LHCN-M2 (cell line): Measurements from ENCODE around the gene FAM193B. TPM values are rescaled to one million over a fixed set of nuclear protein-coding genes. Genes with fewer than 3 reads are reported as not detected.
"Not testable (repeated sequence)": the region's sequence is repeated elsewhere in the genome, so short reads cannot be mapped to it uniquely, and the experiment has no call there.

Source experiments
- DNase-seq: peaks from one replicate; pipeline ENCODE4 v3.0.0-alpha.2; 2012; ENCODE audit warnings: low read depth
- total RNA-seq: library from RNA; depleted of rRNA; stranded (reverse); fragments of >200 nt; gene quantifications from 2 replicates; pipeline ENCODE4 v1.2.3, GENCODE V29; 2014

The FAM193B gene
- total RNA-seq, 1 experiment from 2014 or later, result 24.5 TPM

DNA sequence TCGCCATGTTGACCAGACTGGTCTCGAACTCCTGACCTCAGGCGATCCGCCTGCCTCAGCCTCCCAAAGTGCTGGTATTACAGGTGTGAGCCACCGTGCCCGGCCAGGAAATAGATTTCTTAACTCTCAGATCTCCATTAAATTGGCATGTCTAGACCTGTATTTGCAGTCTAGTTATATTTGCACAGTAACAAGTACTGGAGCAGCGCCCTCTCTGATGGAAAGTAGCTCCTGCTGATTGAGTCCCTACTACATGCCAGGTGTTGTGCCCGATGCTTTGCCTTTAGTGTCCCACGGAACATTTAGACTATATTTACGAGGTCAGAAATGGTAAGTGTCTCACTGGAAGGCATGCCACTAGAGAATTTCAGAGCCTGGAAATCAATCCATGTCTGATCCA, 21.8 kb upstream of the FAM193B start:
- no peak for DNase-seq

DNA sequence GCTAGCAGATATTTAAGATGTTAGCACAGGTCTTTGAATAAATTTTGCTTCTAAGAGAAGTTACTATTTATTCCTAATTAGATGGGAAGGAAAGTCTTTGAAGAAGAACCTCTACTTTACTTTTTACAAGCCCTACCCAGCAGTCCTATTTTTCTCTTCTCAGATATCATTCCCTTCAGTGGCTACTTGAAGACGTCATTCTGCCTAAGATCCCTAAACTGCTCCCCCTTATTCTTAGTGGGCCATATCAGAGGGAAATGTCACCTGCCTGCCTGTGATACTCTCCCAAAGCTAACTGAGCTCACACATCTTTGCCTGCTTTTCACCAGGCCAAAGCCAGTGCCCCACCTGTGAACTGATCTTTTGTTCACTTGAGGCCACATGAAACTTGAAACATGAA, 21.1 kb upstream of the FAM193B start:
- DNase-seq, result no peak

DNA sequence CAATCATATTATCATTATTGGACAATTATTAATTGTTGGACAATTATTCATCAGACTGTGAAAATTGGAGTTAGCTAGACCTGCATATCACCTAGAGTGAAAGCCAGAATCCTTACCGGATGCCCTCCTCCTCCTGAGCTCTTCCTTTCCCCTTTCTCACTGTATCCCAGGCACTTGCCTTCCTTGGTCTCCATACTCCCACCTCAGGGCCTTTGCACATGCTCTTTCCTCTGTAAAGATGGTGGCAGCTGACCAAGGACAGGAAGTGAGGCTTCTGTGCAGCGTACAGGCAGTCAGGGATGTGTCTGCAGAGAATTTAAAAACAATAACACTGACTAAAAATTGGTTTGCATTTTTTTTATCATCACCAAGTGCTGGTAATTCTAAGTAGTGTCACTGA, 15.5 kb upstream of the FAM193B start:
- DNase-seq, result no peak

DNA sequence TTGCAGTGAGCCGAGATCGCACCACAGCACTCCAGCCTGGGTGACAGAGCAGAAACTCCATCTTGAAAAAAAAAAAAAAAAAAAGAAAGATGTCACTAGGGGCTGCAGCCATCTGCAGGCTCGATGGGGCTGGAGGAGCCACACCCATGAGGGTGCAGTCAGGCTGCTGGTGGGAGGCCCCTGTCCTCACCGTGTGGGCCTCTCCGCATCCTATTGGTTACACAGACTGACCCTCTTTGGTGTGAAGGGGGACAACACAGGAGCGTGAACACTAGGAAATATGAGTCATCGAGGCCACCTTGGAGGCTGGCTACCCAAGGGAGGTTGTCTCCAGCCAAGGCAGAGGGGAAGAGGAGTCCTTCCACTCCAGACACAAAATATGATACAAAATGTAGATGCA, 14.0 kb upstream of the FAM193B start:
- no peak for DNase-seq

DNA sequence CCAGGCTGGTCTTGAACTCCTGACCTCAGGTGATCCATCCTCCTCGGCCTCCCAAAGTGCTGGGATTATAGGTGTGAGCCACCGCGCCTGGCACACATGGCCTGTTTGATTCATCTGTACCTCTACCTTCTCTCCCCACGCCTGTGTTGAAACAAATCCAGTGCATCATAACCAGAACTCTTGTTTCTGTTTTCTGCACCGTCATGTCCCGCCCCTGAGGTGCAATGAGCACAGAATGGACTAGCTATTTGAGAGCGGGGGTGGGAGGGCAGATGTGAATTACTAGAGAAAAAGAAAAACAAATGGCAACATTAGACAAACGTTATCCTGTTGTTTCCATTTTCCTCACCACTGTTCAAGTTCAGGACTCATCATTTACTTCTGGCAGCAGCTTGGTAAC, 10.7 kb upstream of the FAM193B start:
- no peak for DNase-seq

DNA sequence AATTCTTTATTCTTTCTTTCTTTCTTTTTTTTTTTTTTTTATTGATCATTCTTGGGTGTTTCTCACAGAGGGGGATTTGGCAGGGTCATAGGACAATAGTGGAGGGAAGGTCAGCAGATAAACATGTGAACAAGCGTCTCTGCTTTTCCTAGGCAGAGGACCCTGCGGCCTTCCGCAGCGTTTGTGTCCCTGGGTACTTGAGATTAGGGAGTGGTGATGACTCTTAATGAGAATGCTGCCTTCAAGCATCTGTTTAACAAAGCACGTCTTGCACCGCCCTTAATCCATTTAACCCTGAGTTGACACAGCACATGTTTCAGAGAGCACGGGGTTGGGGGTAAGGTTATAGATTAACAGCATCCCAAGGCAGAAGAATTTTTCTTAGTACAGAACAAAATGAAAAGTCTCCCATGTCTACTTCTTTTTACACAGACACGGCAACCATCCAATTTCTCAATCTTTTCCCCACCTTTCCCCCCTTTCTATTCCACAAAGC, 5.1 kb upstream of the FAM193B start:
- DNase-seq, result not testable (repeated sequence)

DNA sequence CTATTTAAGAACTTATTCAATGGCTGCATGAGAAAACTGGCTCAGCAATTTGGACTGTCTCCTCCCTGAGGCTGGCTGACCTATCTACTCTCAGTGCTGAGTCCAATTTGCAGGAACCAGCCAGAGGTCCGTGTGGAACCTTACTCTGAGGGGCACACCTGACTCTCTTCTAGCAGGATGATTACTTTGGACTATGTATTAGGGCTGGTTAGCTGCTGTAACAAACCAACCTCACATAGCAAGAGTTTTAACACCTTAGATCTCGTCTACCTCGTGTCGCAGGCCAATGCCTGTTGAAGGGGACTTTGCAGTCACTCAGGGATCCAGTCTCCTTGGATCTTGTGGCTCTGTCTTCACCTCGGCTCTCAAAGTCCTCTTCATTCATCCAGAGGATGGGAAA, 3.4 kb upstream of the FAM193B start:
- no peak for DNase-seq

DNA sequence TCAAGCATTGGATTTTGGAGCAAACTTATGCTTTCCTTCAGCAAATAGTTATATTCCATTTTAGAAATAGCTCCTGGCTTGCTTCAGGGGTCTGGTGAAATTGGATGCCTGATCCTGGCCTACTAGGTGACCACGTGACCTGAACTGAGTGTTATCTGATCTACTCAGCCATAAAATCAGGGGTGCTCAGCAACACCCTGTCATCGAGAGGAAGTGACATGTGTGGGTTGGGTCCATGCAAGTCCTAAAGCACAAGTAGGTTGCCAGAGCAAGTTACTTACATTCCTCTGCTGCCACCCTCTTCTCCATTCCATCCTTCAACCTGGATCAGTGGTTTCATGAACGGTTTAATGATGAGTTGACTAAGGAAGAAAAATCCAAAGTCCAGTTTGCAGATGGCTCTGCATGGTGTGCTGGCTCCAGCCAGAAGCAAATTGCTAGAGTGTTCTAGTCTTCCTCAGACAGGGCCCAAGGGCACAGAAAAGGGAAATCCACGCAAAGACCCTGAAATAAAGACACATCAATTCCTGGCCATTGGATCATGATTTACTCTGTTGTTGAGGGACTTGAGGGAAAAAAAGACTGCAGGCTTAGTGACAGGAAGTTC, 2.8 kb upstream of the FAM193B start:
- no peak for DNase-seq

DNA sequence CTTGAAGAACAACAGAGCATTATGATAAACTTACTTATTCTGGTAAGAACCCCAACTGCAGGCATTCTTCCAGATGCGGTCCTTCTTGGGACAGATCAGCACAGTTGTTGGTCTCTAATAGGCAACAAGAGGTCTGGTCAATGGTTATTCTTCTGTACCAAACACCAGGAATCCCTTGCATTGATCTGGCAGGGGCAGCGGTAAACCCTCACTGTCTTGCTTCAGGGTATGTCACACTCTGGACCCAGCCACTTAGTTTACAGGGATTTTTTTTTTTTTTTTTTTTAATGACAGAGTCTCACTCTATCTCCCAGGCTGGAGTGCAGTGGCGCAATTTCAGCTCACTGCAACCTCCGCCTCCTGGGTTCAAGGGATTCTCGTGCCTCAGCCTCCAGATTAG, 1.3 kb upstream of the FAM193B start:
- no peak for DNase-seq

DNA sequence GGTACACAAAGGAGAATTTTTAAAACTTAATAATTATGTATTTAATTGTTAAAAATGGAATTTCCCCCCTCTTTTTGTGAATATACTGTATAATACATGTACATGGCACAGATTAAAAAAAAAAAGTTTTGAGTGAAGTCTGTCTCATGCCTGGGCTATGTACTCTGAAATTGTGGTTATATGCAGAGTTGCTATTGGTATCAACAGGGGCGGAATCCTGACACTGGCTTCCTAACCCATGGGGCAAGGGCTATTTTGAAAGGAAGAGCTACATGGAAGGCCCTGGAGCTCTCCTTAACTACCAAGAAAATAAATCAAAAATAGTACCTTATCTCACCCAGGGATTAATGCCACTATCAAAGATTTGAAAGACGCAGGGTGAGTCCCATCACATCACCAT, 865 bp upstream of the FAM193B start:
- DNase-seq, result no peak

DNA sequence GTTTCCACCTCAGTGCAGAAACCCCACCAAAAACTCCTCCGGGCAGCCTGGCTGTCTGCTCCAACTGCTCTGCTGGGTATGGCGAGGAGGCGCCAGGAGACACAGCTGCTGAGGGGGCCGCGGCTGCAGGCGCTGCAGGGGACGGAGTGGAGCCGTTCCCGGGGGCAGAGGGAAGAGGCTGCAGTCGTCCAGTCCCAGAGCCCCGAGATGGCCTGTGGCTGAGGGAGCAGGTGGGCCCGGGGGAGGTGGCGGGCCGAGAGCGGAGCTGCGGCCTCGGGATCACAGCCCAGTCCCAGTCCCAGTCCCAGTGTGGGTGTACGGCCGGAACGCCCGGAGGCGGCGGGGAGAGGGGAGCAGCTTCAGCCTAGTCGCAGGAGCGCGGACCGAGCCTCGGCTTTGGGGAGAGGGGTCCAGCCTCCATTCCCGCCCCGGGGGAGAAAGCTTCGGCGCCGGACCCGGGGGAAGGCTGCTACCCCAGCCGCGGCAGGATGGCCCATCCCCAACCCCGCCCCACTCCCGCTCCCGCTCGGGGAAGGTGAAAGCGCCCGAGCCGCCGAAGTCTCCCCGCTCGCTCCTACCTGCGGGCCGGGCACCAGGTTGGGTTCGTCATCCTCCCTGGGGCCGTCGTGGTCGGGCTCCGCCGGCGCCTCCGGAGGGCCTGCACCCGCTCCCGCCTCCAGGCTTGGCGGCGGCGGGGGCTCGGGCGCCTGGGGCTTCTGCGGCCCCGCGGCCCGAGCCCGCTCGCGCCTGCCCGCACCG, 513 bp downstream of the FAM193B start:
- DNase-seq, result peak; percentile 30

DNA sequence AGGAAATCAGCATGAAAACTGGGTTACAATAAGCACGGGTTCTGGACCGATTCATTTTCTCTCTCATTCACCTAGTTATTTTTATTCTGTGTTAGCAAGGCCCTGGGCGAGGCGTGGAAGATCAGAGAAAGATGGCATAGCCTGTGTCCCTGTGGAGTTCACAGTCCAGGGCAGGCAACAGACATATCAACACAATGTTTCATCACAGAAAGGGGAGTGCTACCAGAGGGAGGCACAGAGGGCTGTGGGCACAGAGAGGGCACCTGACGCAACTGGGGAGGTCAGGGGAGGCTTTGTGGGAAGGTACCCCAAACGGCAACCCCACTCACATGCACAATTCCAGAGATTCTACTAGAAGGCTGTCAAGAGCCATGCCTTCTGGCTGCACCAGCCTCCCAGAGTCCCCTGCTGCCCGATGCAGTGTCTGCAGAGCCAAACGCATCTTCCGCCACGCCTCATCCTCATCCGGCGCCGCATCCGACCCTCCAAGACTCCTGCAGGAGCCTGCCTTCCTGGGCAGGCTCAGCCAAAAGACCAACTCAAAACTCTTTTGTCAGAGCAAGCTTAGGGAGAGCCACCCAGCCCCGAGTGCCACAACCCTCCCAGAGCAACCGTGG, 1.4 kb downstream of the FAM193B start:
- peak; percentile 26 for DNase-seq

DNA sequence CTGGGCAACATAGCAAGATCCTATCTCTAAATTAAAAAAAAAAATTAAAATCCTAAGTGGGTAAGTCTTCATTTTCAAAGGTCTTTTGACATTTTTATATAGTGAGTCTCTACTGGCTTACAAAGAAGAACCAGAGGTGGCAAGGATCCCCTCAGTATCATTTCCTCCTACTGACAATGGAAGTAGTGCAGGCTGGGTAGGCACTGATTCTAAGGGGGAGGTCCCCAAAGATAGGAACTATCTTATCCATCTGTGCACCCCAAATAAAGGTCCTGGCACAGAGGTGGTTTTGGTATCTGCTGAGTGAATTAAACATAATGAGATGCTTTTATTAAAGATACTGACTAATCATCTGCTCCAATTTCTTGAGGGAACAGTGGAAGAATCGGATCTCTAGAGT, 4.2 kb downstream of the FAM193B start:
- DNase-seq, result no peak

DNA sequence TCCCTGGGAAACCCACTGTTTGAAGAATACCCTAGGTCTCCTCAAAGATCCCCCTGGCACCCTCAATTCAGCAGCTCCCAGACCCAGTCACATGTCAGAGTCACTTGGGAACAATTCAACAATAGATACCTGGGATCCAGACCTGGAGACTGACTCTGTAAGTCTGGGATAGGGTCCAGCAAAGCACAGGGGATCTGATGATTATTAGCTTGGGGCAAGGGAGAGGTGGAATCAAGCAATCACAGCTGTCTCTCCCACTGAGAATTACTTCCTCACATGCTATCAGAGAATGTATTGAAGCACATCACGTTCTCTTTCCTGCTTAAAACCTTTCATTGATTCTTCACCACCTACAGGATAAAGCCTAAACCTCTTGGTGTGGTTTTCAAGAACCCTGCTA, 5.9 kb downstream of the FAM193B start:
- no peak for DNase-seq

DNA sequence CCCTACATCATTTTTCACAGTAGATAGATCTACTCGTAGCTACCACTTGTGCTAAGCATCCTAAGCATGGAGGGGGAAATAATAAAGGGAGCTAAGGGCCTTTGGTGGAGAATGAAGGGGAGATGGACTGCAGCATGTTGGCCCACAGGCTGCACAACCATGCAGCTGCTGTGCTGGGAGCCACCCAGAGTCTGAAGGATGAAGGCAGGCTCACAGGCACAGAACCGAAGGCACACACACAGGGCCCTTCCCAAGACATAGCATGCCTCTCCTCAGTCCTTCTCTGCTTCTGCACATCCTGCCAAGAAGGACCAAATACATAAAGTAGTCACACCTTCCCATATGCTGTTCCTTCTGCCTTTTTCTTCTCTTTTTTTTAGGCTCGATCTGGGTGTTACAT, 6.6 kb downstream of the FAM193B start:
- DNase-seq, result peak; percentile 32

DNA sequence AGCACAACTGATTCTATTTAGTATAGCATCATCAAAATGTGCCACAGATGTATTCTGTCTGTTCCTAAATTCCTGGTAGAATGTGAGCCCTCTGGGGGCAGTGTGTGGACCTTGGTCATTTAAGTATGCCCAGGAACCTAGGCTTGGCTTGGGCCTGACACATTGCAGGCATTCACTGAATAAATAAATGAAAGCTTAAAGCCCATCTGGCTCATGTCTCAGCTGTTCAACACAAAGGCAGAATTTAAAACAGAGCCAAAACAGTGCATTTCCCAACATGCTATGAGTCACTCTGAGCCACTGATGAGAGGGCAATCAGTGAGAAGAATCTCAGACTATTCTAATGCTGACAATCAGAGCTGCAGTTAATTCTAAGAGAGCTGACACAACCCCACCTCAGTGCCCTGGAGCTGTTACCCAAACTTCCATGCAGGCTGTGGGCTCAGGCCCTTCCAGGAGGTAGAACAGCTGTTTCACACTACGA, 8.1 kb downstream of the FAM193B start:
- peak; percentile 100 for DNase-seq

DNA sequence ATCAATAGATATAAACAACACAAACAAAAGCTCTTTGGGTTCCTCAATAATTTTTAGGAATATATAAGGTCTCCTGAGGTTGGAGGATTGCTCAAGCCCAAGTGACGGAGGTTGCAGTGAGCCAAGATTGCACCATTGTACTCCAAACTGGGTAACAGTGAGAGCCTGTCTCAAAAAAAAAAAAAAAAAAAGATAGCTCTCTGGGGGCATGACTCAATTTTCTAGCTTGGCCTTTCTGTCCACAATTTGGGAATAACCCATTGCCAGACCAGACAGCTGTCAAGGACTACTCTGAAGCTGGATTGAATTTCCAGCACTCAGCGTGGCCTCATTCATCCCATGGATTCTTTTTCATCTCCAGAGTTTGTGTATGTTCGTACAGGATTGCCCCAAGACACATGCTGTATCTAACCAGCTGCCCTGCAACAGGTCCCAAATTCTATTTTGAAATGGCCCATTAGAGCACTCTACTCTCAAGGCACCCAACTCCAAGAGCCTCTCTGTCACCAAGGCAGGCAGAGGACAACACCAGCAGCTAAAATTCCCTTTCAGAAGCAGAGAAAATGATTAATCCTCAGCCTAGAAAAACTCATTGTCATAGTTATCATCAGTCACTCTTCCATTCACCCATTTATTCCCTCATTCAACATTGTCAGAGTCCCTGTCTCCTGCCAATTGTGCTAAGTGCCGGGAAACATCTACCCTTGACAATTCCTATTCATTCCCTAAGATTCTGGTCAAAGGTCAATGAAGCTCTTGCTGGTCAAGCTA, 8.7 kb downstream of the FAM193B start:
- DNase-seq, result peak; percentile 98

DNA sequence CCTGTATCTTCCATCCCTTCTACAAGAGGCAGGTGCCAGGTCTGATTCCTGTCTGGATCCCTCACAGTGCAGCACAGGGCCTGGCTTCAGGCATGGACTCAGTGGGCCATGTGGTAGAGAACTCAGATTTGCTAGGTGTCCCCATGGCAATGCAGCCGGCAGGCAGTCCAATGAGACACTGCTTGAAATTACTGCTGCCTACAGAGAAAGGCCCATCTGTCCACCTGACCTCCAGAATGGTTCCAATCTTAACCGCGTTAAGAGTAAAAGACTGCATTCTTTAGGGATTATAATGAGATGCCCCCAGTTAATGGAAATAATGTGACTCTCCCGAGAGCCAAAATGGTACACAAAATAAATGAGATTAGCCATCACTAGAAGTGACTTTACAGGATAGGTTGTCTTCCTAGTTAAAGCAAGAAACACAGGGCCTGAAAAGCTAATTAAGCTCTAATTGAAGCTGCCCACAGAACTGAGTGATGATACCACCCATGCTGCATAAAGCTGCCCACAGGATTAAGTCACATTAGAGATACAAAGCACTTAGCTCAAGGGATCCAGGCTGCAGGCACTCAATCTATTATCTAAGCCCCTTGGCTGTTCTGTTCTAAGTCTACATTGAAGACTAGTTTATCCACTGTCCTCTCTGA, 11.4 kb downstream of the FAM193B start:
- no peak for DNase-seq

DNA sequence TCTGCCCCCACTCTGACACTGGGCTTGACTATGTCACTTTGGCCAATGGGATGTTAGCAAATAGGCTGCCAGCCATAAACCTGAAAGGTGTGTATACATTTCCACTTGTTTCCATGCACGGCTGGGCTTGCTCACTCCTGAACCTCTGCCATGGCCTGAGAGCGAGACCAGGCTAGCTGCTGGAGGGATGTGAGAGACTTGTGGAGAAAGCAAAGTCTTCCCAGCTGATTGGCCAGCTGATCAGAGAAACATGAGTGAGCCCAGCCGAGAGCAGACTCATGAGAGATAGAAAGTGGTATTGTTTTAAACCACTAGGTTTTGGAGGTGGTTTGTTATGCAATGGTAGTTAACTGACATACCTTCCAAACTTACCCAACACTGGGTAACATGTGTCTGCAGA, 13.9 kb downstream of the FAM193B start:
- DNase-seq, result no peak

DNA sequence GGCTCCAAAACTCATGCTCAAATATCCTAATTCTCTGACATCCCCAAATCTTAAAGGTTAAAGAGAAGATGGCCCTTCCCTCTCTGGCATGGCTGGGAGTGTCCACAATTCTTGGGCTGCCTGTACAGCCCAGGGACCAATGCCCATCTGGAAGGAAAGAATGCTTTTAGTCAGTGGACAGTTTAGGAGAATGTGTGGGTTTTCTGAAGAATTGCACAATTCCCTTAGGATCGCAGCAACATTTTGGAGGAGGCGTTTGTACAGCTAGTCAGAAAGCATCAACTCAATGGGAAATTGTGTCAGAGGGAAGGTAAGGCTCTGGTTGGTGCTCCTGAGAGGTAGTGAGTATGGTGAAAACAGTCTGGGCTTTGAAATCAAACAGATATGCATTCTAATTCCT, 15.0 kb downstream of the FAM193B start:
- DNase-seq, result peak; percentile 90

DNA sequence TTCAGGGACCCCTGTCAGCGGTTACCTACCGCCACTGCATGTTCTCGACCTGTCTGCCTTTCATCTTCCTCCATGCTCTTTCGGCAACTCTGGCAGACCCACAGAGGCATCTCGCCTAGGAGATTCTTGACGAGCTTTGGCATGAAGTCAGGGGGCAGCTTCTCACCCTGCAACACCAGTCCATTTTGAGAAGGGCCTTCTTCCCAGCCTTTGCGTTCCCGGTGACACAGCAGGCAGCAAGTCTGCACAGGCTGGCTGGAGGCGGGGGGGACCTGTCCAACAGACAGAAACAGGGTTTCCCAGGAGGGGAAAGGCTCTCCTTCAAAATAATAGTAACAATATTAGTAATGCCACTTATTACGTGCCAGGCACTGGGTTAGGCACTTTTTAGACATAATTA, 15.5 kb downstream of the FAM193B start:
- no peak for DNase-seq
